HG02759 (cell line): Measurements from ENCODE around the gene PTPRN2.
"Not testable (repeated sequence)": the region's sequence is repeated elsewhere in the genome, so short reads cannot be mapped to it uniquely, and the experiment has no call there.

Experiments used
- ATAC-seq: cut with Tn5 transposase; IDR thresholded peaks from one replicate; pipeline ENCODE4 v1.9.1; 2021; ENCODE audit warnings: mild to moderate bottlenecking, moderate library complexity; ENCODE audit not compliant: unreplicated experiment

Gene PTPRN2

DNA sequence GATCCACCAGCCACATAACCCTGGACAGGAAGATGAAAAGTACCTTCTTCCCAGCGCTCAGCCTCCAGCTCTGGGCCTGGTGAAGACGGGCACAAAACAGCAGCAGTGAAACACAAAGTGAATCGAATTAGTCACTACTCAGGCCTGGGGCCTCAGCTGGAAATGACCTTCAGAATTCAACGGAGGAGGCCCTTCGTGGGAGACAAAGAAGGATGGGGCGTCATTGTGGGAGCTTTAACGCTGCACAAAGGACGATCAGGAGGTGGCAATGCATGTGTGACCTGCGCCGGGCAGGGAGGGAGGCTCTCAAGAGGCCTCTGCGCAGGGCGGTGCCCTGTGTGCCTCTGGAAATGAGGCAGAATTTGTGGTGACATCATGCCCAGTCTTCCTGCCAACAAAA lies 1089.0 kb downstream of the PTPRN2 start:
- ATAC-seq, result no peak

DNA sequence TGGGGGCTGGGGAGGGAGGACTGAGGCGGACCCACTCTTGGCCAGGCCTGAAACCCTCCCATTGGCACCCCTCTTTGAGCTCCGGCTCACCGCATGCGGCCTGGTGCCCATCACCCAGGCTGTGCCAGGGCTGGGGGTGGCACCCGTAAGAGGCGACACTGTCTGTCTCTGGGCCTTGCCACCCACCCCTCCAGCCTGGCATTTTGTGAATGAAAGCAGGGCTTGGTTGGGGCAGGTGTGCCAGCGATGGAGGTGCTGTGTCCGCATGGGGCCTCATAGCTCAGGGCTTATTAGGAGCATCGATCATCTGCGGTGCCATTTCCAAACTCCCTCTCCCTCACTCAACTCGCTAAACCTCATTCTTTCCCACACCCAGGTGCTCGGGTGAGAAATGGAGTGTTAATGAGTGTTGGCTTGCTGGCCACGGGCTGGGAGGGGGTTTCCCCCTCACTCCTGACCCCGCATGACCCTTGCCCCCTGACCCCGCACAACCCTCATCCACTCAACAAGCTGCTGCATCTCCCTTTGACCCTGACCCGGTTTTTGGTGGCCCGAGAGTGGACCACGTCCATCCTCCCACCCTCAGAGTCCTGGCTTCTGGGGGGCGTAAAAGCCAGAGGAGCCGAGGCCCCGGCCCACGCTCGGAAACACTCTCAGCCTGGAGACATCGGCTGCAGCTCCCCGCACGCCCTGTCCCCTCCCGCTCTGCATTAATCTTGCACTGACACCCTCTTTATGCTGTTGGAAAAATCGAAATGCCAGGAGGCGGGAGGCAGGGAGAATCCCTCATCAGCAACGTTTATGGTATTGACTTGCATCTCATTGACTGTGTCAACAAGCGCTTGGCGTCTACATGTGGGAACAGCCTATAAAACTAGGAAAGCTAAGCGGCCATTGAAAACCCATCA lies 1089.6 kb downstream of the PTPRN2 start:
- no peak for ATAC-seq

DNA sequence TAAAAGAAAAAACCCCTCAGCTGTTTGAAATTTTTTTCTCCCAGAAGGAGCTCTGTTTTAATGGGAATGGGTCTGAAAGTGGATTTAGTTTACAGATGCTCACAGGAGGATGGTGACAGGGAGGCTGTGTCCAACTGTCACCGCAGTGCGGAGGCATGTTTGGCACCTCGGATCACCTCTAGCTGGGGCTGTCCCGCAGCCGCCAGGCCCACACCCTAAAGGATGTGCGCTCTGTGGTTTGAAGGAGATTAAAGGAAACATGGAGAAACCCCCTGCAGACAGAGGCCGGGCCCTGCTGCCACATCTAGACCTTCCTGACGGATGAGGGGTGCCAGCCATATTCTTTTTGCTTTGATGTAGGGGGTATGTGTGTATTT lies 1090.3 kb downstream of the PTPRN2 start:
- no peak for ATAC-seq

DNA sequence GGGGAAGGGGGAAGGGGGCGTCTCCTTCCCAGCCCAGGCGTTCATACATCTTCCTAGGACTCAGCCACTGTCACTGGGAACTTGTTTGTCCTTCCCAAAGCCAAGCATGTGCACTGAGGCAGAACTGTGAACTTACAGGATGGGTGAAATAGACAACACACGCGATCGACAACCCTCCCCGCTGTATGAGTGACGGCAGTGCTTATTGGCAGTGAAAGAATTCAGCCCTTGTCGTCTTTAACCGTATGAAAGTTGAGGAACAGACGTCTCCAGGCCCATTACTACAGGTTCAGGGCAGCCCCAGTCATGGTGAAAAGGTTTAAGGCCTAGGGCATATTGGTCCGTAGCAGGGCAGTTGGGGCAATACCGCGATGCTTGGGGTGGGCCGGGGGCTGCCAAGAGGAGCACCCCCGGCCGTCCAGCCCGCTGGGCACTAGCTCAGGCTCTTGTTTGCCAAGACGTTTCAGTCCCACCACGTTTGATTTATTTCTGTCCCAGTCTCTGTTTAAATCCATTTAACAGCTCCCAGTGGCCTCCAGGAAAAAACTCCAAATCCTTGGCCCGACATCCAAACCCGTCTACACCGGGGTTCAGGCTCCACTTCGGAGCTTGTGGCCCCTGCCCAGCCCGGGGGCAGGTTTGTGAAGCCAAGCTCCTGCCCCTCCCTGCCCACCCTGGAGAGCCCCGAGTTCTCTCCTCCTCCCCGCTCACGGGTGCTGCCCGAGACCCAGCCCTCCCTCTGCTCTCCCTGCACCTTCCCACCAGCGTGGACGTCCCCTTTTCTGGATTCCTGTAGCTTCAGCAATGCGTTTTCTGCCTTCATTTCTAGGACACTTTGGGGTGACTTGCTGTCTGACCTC lies 1091.0 kb downstream of the PTPRN2 start:
- no peak for ATAC-seq

DNA sequence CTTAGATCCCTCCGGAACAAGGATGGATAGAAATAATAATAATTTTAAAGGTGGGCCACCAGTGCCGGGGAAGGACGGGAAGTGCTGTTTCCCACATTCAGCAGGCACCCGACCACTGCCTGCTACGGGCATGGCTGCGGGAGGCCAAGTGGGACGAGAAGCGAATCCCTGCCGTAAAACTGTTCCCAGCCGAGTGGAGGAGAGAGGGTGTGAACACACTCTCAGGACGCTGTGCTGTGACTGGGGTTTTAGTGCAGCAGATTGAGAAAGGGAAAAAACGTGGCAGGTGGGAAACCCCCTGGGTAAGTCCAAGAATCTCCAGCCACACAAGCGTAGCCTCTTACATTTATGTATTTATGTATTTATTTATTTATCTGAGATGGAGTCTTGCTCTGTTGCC lies 1092.0 kb downstream of the PTPRN2 start:
- ATAC-seq, result peak; percentile 81

DNA sequence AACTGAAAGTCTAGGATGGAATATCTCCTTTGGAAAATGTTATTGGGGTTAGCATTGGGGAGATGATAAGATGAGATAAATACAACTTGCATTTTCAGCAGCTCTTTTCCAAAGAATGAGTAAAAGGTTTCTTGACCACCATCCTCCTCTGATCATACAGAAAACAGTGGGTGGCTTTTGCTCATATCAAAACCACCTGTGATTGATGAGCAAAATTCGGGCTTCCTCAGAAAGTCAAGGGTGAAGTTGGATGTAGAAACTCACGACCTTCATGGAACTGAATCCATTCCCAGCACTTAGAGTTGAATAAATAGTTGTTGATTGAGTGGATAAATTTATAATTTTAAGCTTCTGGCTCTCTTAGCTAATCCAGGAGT lies 1092.5 kb downstream of the PTPRN2 start:
- no peak for ATAC-seq

DNA sequence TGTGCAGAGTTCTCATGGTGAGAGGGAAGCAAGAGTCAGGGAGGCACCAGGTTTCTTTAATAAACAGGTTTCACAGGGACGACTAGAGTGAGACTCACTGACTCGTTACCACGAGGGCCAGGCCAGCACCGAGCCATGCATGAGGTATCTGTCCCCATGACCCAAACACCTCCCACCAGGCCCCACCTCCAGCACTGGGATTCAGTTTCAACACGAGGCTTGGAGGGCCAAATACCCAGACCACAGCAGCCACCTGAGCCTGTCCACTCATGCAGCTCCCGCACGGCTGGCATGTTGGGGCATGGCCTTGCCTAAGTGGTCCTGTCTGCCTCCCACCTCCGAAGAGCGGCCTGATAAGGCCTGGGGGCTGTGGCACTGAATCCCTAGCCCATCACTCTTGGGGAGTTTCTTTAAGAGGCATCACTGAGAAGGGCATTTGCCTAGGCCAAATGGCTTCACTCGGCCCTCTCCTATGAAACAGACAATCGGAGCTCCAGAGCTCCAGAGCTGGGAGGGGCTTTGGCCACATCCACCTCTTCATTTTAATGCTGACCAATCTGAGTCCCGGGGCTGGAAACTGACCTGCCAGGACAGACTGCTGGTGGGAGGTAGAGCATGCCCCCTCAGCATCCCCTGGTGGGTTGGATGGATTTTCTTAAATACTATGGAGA lies 1093.0 kb downstream of the PTPRN2 start:
- no peak for ATAC-seq

DNA sequence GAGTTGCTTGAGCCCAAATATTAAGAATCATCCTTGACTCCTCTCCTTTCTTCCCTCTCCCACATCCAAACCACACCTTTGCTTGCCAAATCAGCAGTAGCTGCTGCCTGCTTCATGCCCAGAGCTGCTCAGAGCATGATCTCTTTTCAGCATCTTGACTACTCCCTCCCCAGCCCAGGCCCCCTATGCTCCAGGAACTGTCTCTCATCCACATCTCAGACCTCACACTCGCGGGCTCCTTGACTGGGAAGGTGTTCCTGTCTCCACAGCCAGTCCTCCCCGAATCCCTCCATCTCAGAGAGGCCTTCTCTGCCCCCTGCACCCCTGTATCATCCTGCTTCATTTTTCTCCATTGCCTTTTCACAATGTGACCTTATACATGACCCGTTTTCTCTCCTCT lies 1093.8 kb downstream of the PTPRN2 start:
- ATAC-seq, result no peak

DNA sequence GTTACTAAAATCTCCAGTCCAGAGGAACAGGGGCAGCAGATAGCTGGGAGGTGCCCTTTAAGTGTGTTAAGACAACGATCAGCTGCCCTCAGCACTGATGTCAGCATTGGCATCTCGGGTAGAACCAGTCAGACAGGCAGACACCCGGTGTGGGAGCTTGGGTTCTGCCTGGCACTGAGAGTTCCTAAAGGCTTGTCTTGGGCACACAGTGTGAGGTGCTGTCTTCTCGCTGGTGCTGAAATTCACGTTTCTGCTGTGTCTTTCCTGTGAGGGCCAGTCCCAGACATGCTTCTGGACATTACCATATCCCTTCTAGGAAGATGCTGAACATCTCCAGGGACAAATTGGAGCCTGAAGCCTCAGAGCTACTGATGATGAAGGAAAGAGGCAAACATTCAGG lies 1094.6 kb downstream of the PTPRN2 start:
- no peak for ATAC-seq

DNA sequence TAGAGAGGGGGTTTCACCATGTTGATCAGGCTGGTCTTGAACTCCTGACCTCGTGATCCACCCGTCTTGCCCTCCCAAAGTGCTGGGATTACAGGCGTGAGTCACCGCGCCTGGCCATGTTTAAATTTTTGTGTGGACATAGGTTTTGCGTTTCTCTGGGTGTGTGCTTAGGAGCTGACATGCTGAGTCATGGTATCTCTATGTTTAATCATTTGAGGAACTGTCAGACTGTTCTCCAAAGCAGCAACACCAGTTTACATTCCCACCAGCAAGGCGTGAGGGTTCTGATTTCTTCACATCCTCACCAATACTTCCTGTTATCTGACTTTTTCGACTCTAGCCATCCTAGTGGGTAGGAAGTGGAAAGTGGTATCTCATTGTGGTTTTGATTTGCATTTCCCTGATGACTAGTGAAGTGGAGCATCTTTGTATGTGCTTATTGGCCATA lies 1097.1 kb downstream of the PTPRN2 start:
- no peak for ATAC-seq

DNA sequence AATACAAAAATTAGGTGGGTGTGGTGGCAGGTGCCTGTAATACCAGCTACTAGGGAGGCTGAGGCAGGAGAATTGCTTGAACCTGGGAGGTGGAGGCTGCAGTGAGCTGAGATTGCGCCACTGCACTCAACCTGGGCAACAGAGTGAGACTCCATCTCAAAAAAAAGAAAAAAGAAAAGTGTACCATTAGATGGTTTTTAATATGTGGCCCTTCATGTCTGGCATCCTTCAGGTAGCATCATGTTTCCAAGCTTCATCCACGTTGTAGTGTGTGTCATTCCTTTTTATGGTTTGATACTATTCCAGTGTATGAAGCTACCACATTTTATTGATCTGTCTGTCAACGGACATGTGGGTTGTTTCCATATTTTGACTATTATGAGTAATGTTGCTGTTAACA lies 1097.8 kb downstream of the PTPRN2 start:
- not testable (repeated sequence) for ATAC-seq
